HepG2 (cell line): ENCODE data around the gene KIF26B.

Experiments
- DMTF1 ChIP-seq: sonication (generic); formaldehyde crosslinking; IDR thresholded peaks from 2 replicates; pipeline ENCODE4 v1.4.0; 2020; ENCODE audit warnings: mild to moderate bottlenecking, missing genetic modification reagents
- EZH2 ChIP-seq: conservative IDR thresholded peaks from 2 replicates; pipeline ENCODE4 v1.6.1; 2012; ENCODE audit warnings: mild to moderate bottlenecking, low read depth, low read length, moderate library complexity
- KAT7 ChIP-seq: IDR thresholded peaks from 2 replicates; pipeline ENCODE4 v1.6.1; 2018; ENCODE audit warnings: borderline replicate concordance, missing compliant biosample characterization
- NFYB ChIP-seq: sonication (generic); formaldehyde crosslinking; IDR thresholded peaks from 2 replicates; pipeline ENCODE4 v1.4.0; 2020; ENCODE audit warnings: missing genetic modification reagents
- RAD21 ChIP-seq: fragments of 450-650 bp; formaldehyde crosslinking; IDR thresholded peaks from 2 replicates; pipeline ENCODE4 v1.5.0; 2020; ENCODE audit warnings: mild to moderate bottlenecking
- ZBTB20 ChIP-seq: sonication (generic); formaldehyde crosslinking; IDR thresholded peaks from 2 replicates; pipeline ENCODE4 v1.8.1; 2023; ENCODE audit warnings: missing genetic modification reagents, low read depth, mild to moderate bottlenecking, borderline replicate concordance
- ZFAT ChIP-seq: sonication (generic); formaldehyde crosslinking; conservative IDR thresholded peaks from 2 replicates; pipeline ENCODE4 v1.8.1; 2023; ENCODE audit warnings: missing genetic modification reagents, inconsistent platforms
- ZNF547 ChIP-seq: sonication (generic); formaldehyde crosslinking; IDR thresholded peaks from 2 replicates; pipeline ENCODE4 v1.5.1; 2020; ENCODE audit warnings: mild to moderate bottlenecking, missing genetic modification reagents

- TF ChIP-seq ZNF547 (CRISPR knock-in tag): no peak
- no peak for TF ChIP-seq DMTF1 (CRISPR knock-in tag)
- no peak for TF ChIP-seq NFYB
- TF ChIP-seq ZFAT (CRISPR knock-in tag): no peak
- no peak for TF ChIP-seq EZH2
- no peak for TF ChIP-seq ZBTB20 (CRISPR knock-in tag)
- TF ChIP-seq RAD21 (CRISPR knock-in tag): no peak
- no peak for TF ChIP-seq KAT7 (CRISPR knock-in tag)
Observed at GRCh38 chr1:245550720-245551043, 395.9 kb downstream of the KIF26B start.
